Naive thymus-derived CD4-positive, alpha-beta T cell (primary cell): ENCODE data around the gene SEMA4D. TPM values are rescaled to one million over a fixed set of nuclear protein-coding genes. Genes with fewer than 3 reads are reported as not detected.
A peak's percentile ranks its signal among the peaks of the same experiment; 100 is the strongest.

Experiments used
- ATAC-seq: fragments of 150-1000 bp; cut with Tn5 transposase; 2 replicates; pipeline ENCODE4 v1.10.0; 2021; ENCODE audit warnings: mild to moderate bottlenecking, moderate library complexity
- CTCF ChIA-PET: fragments of 350-600 bp; sonication (Branson Sonifier 250); formaldehyde crosslinking; loops from one replicate; lab custom pipeline; 2021; ENCODE audit warnings: antibody characterized with exemption; lab: Charles Lee
- POLR2A ChIA-PET: fragments of 350-600 bp; sonication (Branson Sonifier 250); formaldehyde crosslinking; loops from one replicate; lab custom pipeline; 2021; ENCODE audit warnings: antibody characterized with exemption, inconsistent platforms; lab: Charles Lee
- DNase-seq, 9 donors: peaks; one replicate each; pipeline versions ENCODE4 v3.0.0 to v3.0.0-alpha.2; 2020 to 2022; ENCODE audit warnings: mixed read lengths in 1 of 9
- H3K27ac ChIP-seq: one replicate; pipeline ENCODE4 v1.7.0; 2013; ENCODE audit warnings: mild to moderate bottlenecking, low read depth, low read length, moderate library complexity
- H3K27me3 ChIP-seq, 2 donors: one replicate each; pipeline ENCODE4 v1.7.0; 2013; ENCODE audit warnings: low read length in 2 of 2, mild to moderate bottlenecking in 2 of 2, moderate library complexity in 2 of 2; ENCODE audit not compliant: control insufficient read depth in 2 of 2, insufficient read depth in 2 of 2
- H3K36me3 ChIP-seq, 3 experiments: 1 replicate in 2 of 3; 2 replicates in 1 of 3; pipeline ENCODE4 v1.7.0; 2013; ENCODE audit warnings: low read length in 3 of 3, mild to moderate bottlenecking in 3 of 3, moderate library complexity in 1 of 3; ENCODE audit not compliant: insufficient read depth in 3 of 3, control insufficient read depth in 2 of 3
- H3K4me1 ChIP-seq, 2 donors: one replicate each; pipeline ENCODE4 v1.7.0; 2013; ENCODE audit warnings: low read length in 2 of 2, mild to moderate bottlenecking in 2 of 2, moderate library complexity in 1 of 2; ENCODE audit not compliant: control insufficient read depth in 2 of 2, insufficient read depth in 2 of 2
- H3K4me3 ChIP-seq: 2 replicates; pipeline ENCODE4 v1.7.0; 2013; ENCODE audit warnings: mild to moderate bottlenecking, low read length
- H3K9me3 ChIP-seq, 3 experiments: 1 replicate in 2 of 3; 2 replicates in 1 of 3; pipeline ENCODE4 v1.7.0; 2013; ENCODE audit warnings: low read length in 3 of 3; ENCODE audit not compliant: control insufficient read depth in 2 of 3
- H3K27ac Mint-ChIP-seq, 9 donors: one replicate each; pipeline ENCODE4 v1.8.0; 2020 to 2022; ENCODE audit warnings: mixed read lengths in 9 of 9, mild to moderate bottlenecking in 8 of 9, moderate library complexity in 5 of 9, inconsistent platforms in 2 of 9
- H3K27me3 Mint-ChIP-seq, 5 donors: one replicate each; pipeline ENCODE4 v1.8.0; 2021 to 2022; ENCODE audit warnings: mixed read lengths in 5 of 5, mild to moderate bottlenecking in 1 of 5
- H3K36me3 Mint-ChIP-seq, 5 donors: one replicate each; pipeline ENCODE4 v1.8.0; 2020 to 2022; ENCODE audit warnings: mixed read lengths in 5 of 5, mild to moderate bottlenecking in 3 of 5, inconsistent platforms in 1 of 5
- H3K4me1 Mint-ChIP-seq, 7 donors: one replicate each; pipeline ENCODE4 v1.8.0; 2020 to 2022; ENCODE audit warnings: mixed read lengths in 7 of 7, mild to moderate bottlenecking in 3 of 7, inconsistent platforms in 1 of 7
- H3K4me3 Mint-ChIP-seq, 10 donors: one replicate each; pipeline ENCODE4 v1.8.0; 2020 to 2022; ENCODE audit warnings: mild to moderate bottlenecking in 10 of 10, mixed read lengths in 10 of 10, moderate library complexity in 6 of 10, inconsistent platforms in 2 of 10
- H3K9me3 Mint-ChIP-seq, 11 donors: one replicate each; pipeline ENCODE4 v1.8.0; 2020 to 2022; ENCODE audit warnings: mixed read lengths in 11 of 11, mild to moderate bottlenecking in 4 of 11, inconsistent platforms in 1 of 11, moderate library complexity in 1 of 11
- intact Hi-C, 2 donors: fragments of 100-400 bp; cut with micrococcal nuclease; formaldehyde crosslinking; loops; one replicate each; pipeline ENCODE4 v1.15.1; 2023
- polyA plus RNA-seq, 2 donors: library from polyadenylated mRNA; unstranded; fragments of 300-500 nt; fragmentation: Illumina TruSeq; gene quantifications; one replicate each; pipeline ENCODE4 v1.2.3, GENCODE V29; 2021
- total RNA-seq, 6 experiments: library from RNA in 5 of 6; stranded (reverse) in 5 of 6; gene quantifications; 1 replicate in 5 of 6; 2 replicates in 1 of 6; pipeline ENCODE4 v1.2.3 and lab custom pipeline; 2021 to 2026

The SEMA4D gene
- total and polyA plus RNA-seq, 7 experiments from 2014 or later = 114 to 465 (median 448) TPM

DNA sequence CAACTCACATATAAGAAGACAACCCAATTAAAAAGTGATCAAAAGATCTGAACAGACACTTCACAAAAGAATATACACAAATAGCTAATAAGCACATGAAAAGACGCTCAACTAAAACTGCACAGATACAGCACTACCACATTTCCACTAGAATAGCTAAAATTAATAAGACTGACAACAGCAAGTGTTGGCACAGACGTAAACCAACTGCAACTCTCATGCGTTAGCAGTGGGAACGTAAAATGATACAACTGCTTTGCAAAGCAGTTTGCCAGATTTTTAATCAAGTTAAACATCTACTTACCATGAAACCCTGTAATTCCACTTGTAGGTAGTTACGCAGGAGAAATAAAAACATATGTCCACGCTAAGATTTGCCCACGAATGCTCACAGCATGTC lies 9.0 kb downstream of the SEMA4D start:
- H3K9me3 ChIP-seq = no peaks in the 10 kb centered on the region
- H3K4me3 Mint-ChIP-seq = peak overlapping the region; percentile 16 to 100 (median 85)
- intact Hi-C loops = no loop called here
- H3K27ac Mint-ChIP-seq = peak overlapping the region; percentile 24 to 98 (median 89)
- H3K4me1 Mint-ChIP-seq = peaks cover 77 to 100% (median 92%) of the 10 kb centered on the region in 7 donors
- H3K4me1 ChIP-seq = peaks cover 80 to 81% of the 10 kb centered on the region in 2 donors
- peak overlapping the region; percentile 5 for H3K4me3 ChIP-seq
- DNase-seq (no peak), ATAC-seq (no peak)
- peak overlapping the region; percentile 69 for H3K27ac ChIP-seq
- peaks cover 0 to 6% (median 0%) of the 10 kb centered on the region in 3 experiments for H3K36me3 ChIP-seq
- peaks cover 0 to 5% (median 0%) of the 10 kb centered on the region in 11 donors for H3K9me3 Mint-ChIP-seq
- H3K27me3 ChIP-seq = no peaks in the 10 kb centered on the region
- H3K27me3 Mint-ChIP-seq = no peaks in the 10 kb centered on the region
- CTCF ChIA-PET = no interaction called here
- H3K36me3 Mint-ChIP-seq = peaks cover 9 to 40% (median 33%) of the 10 kb centered on the region in 5 donors
- POLR2A ChIA-PET = interaction anchor here (0.9 to 5.1 kb wide), 11 partner anchors 12 to 60 kb away, joined by 3 to 37 read pairs (median 6); no protein-coding TSS in a partner anchor

GRCh38 chr9:89488131-89488530 lies 9.8 kb downstream of the SEMA4D start:
- Histone ChIP-seq H3K27me3 (no peaks in the 10 kb centered on the region), H3K36me3 (peaks cover 0 to 6% (median 0%) of the 10 kb centered on the region in 3 experiments), H3K9me3 (no peaks in the 10 kb centered on the region), H3K4me3 (no peak overlapping the region), H3K27ac (peak overlapping the region; percentile 69), H3K4me1 (peaks cover 79% of the 10 kb centered on the region in 2 donors)
- H3K36me3 Mint-ChIP-seq = peaks cover 9 to 40% (median 29%) of the 10 kb centered on the region in 5 donors
- ChIA-PET CTCF (interaction anchor here (0.8 to 1.5 kb wide), 2 partner anchors 28 to 57 kb away, joined by 4 to 6 read pairs; no protein-coding TSS in a partner anchor), POLR2A (interaction anchor here (0.9 to 5.1 kb wide), 5 partner anchors 12 to 60 kb away, joined by 3 to 37 read pairs (median 8); no protein-coding TSS in a partner anchor)
- peak overlapping the region; percentile 19 to 98 (median 89) for H3K27ac Mint-ChIP-seq
- DNase-seq (no peak), ATAC-seq (no peak)
- H3K4me1 Mint-ChIP-seq = peaks cover 74 to 99% (median 91%) of the 10 kb centered on the region in 7 donors
- intact Hi-C loops = no loop called here
- H3K9me3 Mint-ChIP-seq = peaks cover 0 to 5% (median 0%) of the 10 kb centered on the region in 11 donors
- no peaks in the 10 kb centered on the region for H3K27me3 Mint-ChIP-seq
- peak overlapping the region in 8 of 10 donors; percentile 35 to 100 (median 82) for H3K4me3 Mint-ChIP-seq

DNA sequence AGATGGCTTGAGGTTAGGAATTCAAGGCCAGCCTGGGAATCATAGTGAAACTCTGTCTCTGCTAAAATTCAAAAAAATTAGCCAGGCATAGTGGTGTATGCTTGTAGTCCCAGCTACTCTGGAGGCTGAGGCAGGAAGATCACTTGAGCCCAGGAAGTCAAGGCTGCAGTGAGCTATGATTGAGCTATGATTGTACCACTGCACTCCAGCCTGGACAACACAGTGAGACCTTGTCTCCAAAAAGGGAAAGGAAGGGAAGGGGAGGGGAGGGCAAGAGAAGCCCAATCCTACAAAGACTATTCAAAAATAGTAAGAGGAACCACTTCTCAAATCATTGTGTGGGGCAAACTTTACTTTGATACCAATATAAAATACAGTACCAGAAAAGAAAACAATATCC lies 11.2 kb downstream of the SEMA4D start:
- intact Hi-C loops = loop anchor here in 1 of 2 donors (1.0 kb wide), 1 partner anchor 10 kb away; no protein-coding TSS in a partner anchor
- Histone ChIP-seq H3K4me3 (no peak overlapping the region), H3K4me1 (peaks cover 79% of the 10 kb centered on the region in 2 donors), H3K27me3 (no peaks in the 10 kb centered on the region), H3K9me3 (no peaks in the 10 kb centered on the region), H3K27ac (peak overlapping the region; percentile 49), H3K36me3 (peaks cover 0 to 6% (median 0%) of the 10 kb centered on the region in 3 experiments)
- peak in 1 of 9 donors; percentile 19 for DNase-seq
- ChIA-PET CTCF (interaction anchor here (1.1 to 1.8 kb wide), 2 partner anchors 15 to 62 kb away, joined by 4 to 9 read pairs; no protein-coding TSS in a partner anchor), POLR2A (interaction anchor here (0.9 to 1.7 kb wide), 7 partner anchors 8 to 62 kb away, joined by 3 to 6 read pairs (median 4); no protein-coding TSS in a partner anchor)
- no peak for ATAC-seq
- H3K4me3 Mint-ChIP-seq = peak overlapping the region in 8 of 10 donors; percentile 16 to 85 (median 40)
- H3K36me3 Mint-ChIP-seq = peaks cover 10 to 34% (median 30%) of the 10 kb centered on the region in 5 donors
- H3K4me1 Mint-ChIP-seq = peaks cover 75 to 99% (median 91%) of the 10 kb centered on the region in 7 donors
- peaks cover 0 to 5% (median 0%) of the 10 kb centered on the region in 11 donors for H3K9me3 Mint-ChIP-seq
- peak overlapping the region; percentile 21 to 93 (median 88) for H3K27ac Mint-ChIP-seq
- H3K27me3 Mint-ChIP-seq = no peaks in the 10 kb centered on the region

- H3K27me3 ChIP-seq = no peaks in the 10 kb centered on the region
- H3K36me3 Mint-ChIP-seq = peaks cover 12 to 37% (median 31%) of the 10 kb centered on the region in 5 donors
- DNase-seq = peak in 1 of 9 donors; percentile 15
- H3K4me1 Mint-ChIP-seq = peaks cover 70 to 96% (median 90%) of the 10 kb centered on the region in 7 donors
- peaks cover 0 to 5% (median 0%) of the 10 kb centered on the region in 11 donors for H3K9me3 Mint-ChIP-seq
- peaks cover 0 to 6% (median 0%) of the 10 kb centered on the region in 3 experiments for H3K36me3 ChIP-seq
- ATAC-seq = peak; percentile 7
- H3K4me1 ChIP-seq = peaks cover 70 to 74% of the 10 kb centered on the region in 2 donors
- ChIA-PET POLR2A (interaction anchor here (0.6 to 5.3 kb wide), 14 partner anchors 10 to 174 kb away, joined by 3 to 45 read pairs (median 5); partner anchors contain the start of gene CKS2), CTCF (interaction anchor here (0.8 to 1.2 kb wide), 3 partner anchors 39 to 65 kb away, joined by 3 to 6 read pairs (median 3); no protein-coding TSS in a partner anchor)
- H3K4me3 ChIP-seq = peak overlapping the region; percentile 48
- peak overlapping the region; percentile 68 for H3K27ac ChIP-seq
- H3K4me3 Mint-ChIP-seq = peak overlapping the region; percentile 85 to 100 (median 90)
- no peaks in the 10 kb centered on the region for H3K9me3 ChIP-seq
- H3K27me3 Mint-ChIP-seq = no peaks in the 10 kb centered on the region
- intact Hi-C loops = loop anchor here in 1 of 2 donors (1.0 to 5.0 kb wide), 8 partner anchors 15 to 167 kb away; partner anchors contain the start of gene SECISBP2
- H3K27ac Mint-ChIP-seq = peak overlapping the region; percentile 75 to 99 (median 93)
These were observed 13.2 kb downstream of the SEMA4D start for GRCh38 chr9:89484475-89485404.

GRCh38 chr9:89483592-89484474 lies 14.1 kb downstream of the SEMA4D start:
- Histone ChIP-seq H3K27ac (peak overlapping the region; percentile 68), H3K4me1 (peaks cover 67 to 71% of the 10 kb centered on the region in 2 donors), H3K36me3 (peaks cover 0 to 12% (median 0%) of the 10 kb centered on the region in 3 experiments), H3K27me3 (no peaks in the 10 kb centered on the region), H3K9me3 (peaks cover 0 to 2% (median 0%) of the 10 kb centered on the region in 3 experiments), H3K4me3 (peak overlapping the region; percentile 48)
- Mint-ChIP-seq H3K27me3 (no peaks in the 10 kb centered on the region), H3K27ac (peak overlapping the region; percentile 88 to 99 (median 93)), H3K36me3 (peaks cover 17 to 43% (median 39%) of the 10 kb centered on the region in 5 donors), H3K9me3 (peaks cover 0 to 8% (median 0%) of the 10 kb centered on the region in 11 donors), H3K4me1 (peaks cover 70 to 96% (median 90%) of the 10 kb centered on the region in 7 donors), H3K4me3 (peak overlapping the region; percentile 85 to 100 (median 90))
- intact Hi-C loops = loop anchor here in 1 of 2 donors (1.0 to 5.0 kb wide), 8 partner anchors 15 to 167 kb away; partner anchors contain the start of gene SECISBP2
- ATAC-seq = peak; percentile 84
- CTCF ChIA-PET = interaction anchor here (0.8 to 2.6 kb wide), 4 partner anchors 40 to 65 kb away, joined by 3 to 17 read pairs (median 4); no protein-coding TSS in a partner anchor
- POLR2A ChIA-PET = interaction anchor here (0.8 to 5.3 kb wide), 15 partner anchors 9 to 174 kb away, joined by 3 to 45 read pairs (median 5); partner anchors contain the start of gene CKS2
- peak; percentile 41 to 76 (median 66) for DNase-seq
